Osteoblast (primary cell): ENCODE measurements around the gene SAMD7. TPM values are rescaled to one million over a fixed set of nuclear protein-coding genes. Genes with fewer than 3 reads are reported as not detected.

Source experiments
- DNase-seq: peaks from one replicate; pipeline ENCODE4 v3.0.0; 2011; ENCODE audit warnings: low spot score, mixed read lengths; ENCODE audit not compliant: insufficient read length; ENCODE audit errors: missing footprints
- H2AFZ ChIP-seq: 2 replicates; pipeline ENCODE4 v1.6.0; 2011; ENCODE audit warnings: mild to moderate bottlenecking, low read length
- H3K27ac ChIP-seq: 2 replicates; pipeline ENCODE4 v1.5.1; 2011; ENCODE audit warnings: mild to moderate bottlenecking, low read depth, low read length, moderate library complexity
- H3K27me3 ChIP-seq: 2 replicates; pipeline ENCODE4 v1.6.0; 2012; ENCODE audit warnings: mild to moderate bottlenecking, control low read depth, inconsistent platforms, low read length, moderate library complexity; ENCODE audit not compliant: insufficient read depth
- H3K36me3 ChIP-seq: 2 replicates; pipeline ENCODE4 v1.5.1; 2011; ENCODE audit warnings: mild to moderate bottlenecking, low read length, control low read depth, moderate library complexity; ENCODE audit not compliant: insufficient read depth
- H3K4me1 ChIP-seq: 2 replicates; pipeline ENCODE4 v1.5.1; 2011; ENCODE audit warnings: mild to moderate bottlenecking, low read length, control low read depth, moderate library complexity; ENCODE audit not compliant: insufficient read depth
- H3K4me2 ChIP-seq: 2 replicates; pipeline ENCODE4 v1.6.0; 2011; ENCODE audit warnings: mild to moderate bottlenecking, low read length; ENCODE audit not compliant: insufficient read depth
- H3K4me3 ChIP-seq: fragments of 200-600 bp; sonication (generic); 3 replicates; pipeline ENCODE4 v1.5.1; 2012; ENCODE audit warnings: mild to moderate bottlenecking, low read length, inconsistent platforms; ENCODE audit not compliant: insufficient read depth
- H3K79me2 ChIP-seq: 2 replicates; pipeline ENCODE4 v1.6.0; 2012; ENCODE audit warnings: mild to moderate bottlenecking, low read length, control low read depth, inconsistent platforms; ENCODE audit not compliant: insufficient read depth
- H3K9me3 ChIP-seq: 2 replicates; pipeline ENCODE4 v1.5.1; 2011; ENCODE audit warnings: low read depth, low read length, control low read depth
- H4K20me1 ChIP-seq: 2 replicates; pipeline ENCODE4 v1.6.0; 2012; ENCODE audit warnings: mild to moderate bottlenecking, low read length, control low read depth; ENCODE audit not compliant: insufficient read depth
- total RNA-seq: library from RNA; depleted of rRNA; stranded (reverse); fragments of >200 nt; gene quantifications from 2 replicates; pipeline ENCODE4 v1.2.3, GENCODE V29; 2012
- TF ChIP-seq, protein P1 (sequence below): IDR thresholded peaks from 2 replicates; pipeline ENCODE4 v1.5.1; 2011; ENCODE audit warnings: mild to moderate bottlenecking, low read depth, low read length, moderate library complexity; ENCODE audit errors: extremely low read depth

Gene SAMD7
- total RNA-seq, 1 donor = not detected

DNA sequence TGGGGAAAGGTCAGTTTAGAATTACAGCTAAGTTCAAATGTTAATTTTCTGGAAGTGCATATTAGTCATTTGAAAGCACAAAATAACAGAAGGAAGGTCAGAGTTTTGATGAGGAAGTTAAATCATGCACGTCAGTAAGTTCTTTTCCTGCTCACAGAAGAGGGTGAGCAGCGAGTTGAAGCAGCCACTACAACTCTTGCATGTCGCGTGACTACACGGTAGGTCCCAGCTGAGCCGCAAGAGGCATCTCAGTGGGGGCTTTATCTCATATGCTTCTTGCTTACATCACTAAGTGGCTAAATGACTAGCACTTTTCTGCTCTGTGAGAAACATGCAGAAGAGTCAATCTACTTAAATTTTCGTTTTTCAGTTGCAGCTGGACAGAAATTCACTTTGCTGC is 33.9 kb downstream of the SAMD7 start:
- H3K27ac ChIP-seq = no peak overlapping the region
- DNase-seq = peak; percentile 56
- H3K27me3 ChIP-seq = peaks cover 7% of the 10 kb centered on the region
- no peak overlapping the region for H3K4me3 ChIP-seq
- no peaks in the 10 kb centered on the region for H3K79me2 ChIP-seq
- no peaks in the 10 kb centered on the region for H3K9me3 ChIP-seq
- H3K36me3 ChIP-seq = no peaks in the 10 kb centered on the region
- TF ChIP-seq, protein P1, sequence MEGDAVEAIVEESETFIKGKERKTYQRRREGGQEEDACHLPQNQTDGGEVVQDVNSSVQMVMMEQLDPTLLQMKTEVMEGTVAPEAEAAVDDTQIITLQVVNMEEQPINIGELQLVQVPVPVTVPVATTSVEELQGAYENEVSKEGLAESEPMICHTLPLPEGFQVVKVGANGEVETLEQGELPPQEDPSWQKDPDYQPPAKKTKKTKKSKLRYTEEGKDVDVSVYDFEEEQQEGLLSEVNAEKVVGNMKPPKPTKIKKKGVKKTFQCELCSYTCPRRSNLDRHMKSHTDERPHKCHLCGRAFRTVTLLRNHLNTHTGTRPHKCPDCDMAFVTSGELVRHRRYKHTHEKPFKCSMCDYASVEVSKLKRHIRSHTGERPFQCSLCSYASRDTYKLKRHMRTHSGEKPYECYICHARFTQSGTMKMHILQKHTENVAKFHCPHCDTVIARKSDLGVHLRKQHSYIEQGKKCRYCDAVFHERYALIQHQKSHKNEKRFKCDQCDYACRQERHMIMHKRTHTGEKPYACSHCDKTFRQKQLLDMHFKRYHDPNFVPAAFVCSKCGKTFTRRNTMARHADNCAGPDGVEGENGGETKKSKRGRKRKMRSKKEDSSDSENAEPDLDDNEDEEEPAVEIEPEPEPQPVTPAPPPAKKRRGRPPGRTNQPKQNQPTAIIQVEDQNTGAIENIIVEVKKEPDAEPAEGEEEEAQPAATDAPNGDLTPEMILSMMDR = no peak
- H3K4me2 ChIP-seq = no peak overlapping the region
- no peaks in the 10 kb centered on the region for H3K4me1 ChIP-seq
- no peak overlapping the region for H2AFZ ChIP-seq
- H4K20me1 ChIP-seq = no peaks in the 10 kb centered on the region

GRCh38 chr3:169946336-169946735 is 35.0 kb downstream of the SAMD7 start:
- no peaks in the 10 kb centered on the region for H3K36me3 ChIP-seq

GRCh38 chr3:169948559-169949448 is 37.4 kb downstream of the SAMD7 start:
- Histone ChIP-seq H3K4me2 (no peak overlapping the region), H3K27ac (no peak overlapping the region), H3K9me3 (no peaks in the 10 kb centered on the region), H3K79me2 (no peaks in the 10 kb centered on the region), H3K4me1 (no peaks in the 10 kb centered on the region), H3K27me3 (peaks cover 5% of the 10 kb centered on the region), H2AFZ (no peak overlapping the region), H3K36me3 (no peaks in the 10 kb centered on the region), H4K20me1 (no peaks in the 10 kb centered on the region), H3K4me3 (no peak overlapping the region)
- DNase-seq = peak; percentile 10
- TF ChIP-seq, protein P1 = no peak

More at GRCh38 chr3:169946336-169946735, 35.0 kb downstream of the SAMD7 start:
- Histone ChIP-seq H3K4me3 (no peak overlapping the region), H3K79me2 (no peaks in the 10 kb centered on the region), H2AFZ (no peak overlapping the region), H3K4me2 (no peak overlapping the region), H3K27ac (no peak overlapping the region), H3K27me3 (peaks cover 7% of the 10 kb centered on the region), H3K4me1 (no peaks in the 10 kb centered on the region), H4K20me1 (no peaks in the 10 kb centered on the region), H3K9me3 (no peaks in the 10 kb centered on the region)
- TF ChIP-seq, protein P1 = no peak
- DNase-seq = no peak

DNA sequence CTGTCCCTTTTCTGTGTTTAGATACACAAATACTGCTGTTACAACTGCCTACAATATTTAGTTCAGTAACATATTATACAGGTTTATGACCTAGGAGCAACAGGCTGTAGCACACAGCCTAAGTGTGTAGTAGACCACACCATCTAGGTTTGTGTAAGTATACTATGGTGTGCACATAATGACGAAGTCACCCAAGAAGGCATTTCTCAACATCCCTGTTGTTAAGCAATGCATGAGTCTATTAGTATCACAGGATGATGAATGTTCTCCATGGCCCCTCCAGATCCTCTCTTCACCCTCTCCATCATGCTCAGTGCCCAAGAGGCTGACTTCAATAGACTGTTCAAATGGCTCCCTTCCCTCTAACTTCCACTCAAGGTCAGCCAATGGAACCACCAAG is 40.7 kb downstream of the SAMD7 start:
- Histone ChIP-seq H3K79me2 (no peaks in the 10 kb centered on the region), H3K4me2 (no peak overlapping the region), H3K36me3 (no peaks in the 10 kb centered on the region), H4K20me1 (no peaks in the 10 kb centered on the region), H3K4me3 (no peak overlapping the region), H2AFZ (no peak overlapping the region), H3K27ac (no peak overlapping the region), H3K9me3 (no peaks in the 10 kb centered on the region), H3K4me1 (no peaks in the 10 kb centered on the region), H3K27me3 (peaks cover 7% of the 10 kb centered on the region)
- peak; percentile 11 for DNase-seq
- TF ChIP-seq, protein P1 = no peak
